Panc1 (cell line): Measurements from ENCODE around the gene TMEM161A. TPM values are rescaled to one million over a fixed set of nuclear protein-coding genes. Genes with fewer than 3 reads are reported as not detected.
"Not testable (repeated sequence)": the region's sequence is repeated elsewhere in the genome, so short reads cannot be mapped to it uniquely, and the experiment has no call there.

ENCODE experiments used
- ATAC-seq: fragments of 200-7000 bp; cut with Tn5 transposase; 2 replicates; pipeline ENCODE4 v1.9.1; 2020; ENCODE audit warnings: mild to moderate bottlenecking, moderate library complexity
- BruUV-seq: library from RNA; stranded (reverse); fragments of 400-500 nt; replicated peaks from 2 replicates; lab custom pipeline; 2021; lab: Mats Ljungman, UMichigan
- CTCF ChIA-PET: fragments of 300-600 bp; sonication (Branson Sonifier 250); formaldehyde crosslinking; loops from one replicate; lab custom pipeline; 2022; ENCODE audit warnings: antibody characterized with exemption; lab: Charles Lee
- POLR2A ChIA-PET: fragments of 300-600 bp; sonication (Branson Sonifier 250); formaldehyde crosslinking; loops from one replicate; lab custom pipeline; 2022; ENCODE audit warnings: antibody characterized with exemption; lab: Charles Lee
- DNase-seq: peaks from one replicate; pipeline ENCODE4 v3.0.0-alpha.2; 2010; ENCODE audit warnings: low read depth, low spot score
- H3K27ac ChIP-seq: 2 replicates; pipeline ENCODE4 v1.5.1; 2011; ENCODE audit warnings: mild to moderate bottlenecking, low read length, inconsistent platforms
- H3K27me3 ChIP-seq: fragments of 200-500 bp; sonication (Bioruptor generic); 2 replicates; pipeline ENCODE4 v1.6.0; 2014; ENCODE audit warnings: low read length, inconsistent platforms; ENCODE audit not compliant: control insufficient read depth, insufficient read depth
- H3K36me3 ChIP-seq: fragments of 200-500 bp; sonication (Bioruptor generic); 2 replicates; pipeline ENCODE4 v1.5.1; 2014; ENCODE audit warnings: inconsistent platforms, mild to moderate bottlenecking, low read length, moderate library complexity; ENCODE audit not compliant: control insufficient read depth, insufficient read depth
- H3K4me1 ChIP-seq: 2 replicates; pipeline ENCODE4 v1.5.1; 2011; ENCODE audit warnings: inconsistent platforms, mild to moderate bottlenecking, low read length, moderate library complexity; ENCODE audit not compliant: control insufficient read depth, insufficient read depth
- H3K4me3 ChIP-seq, 2 experiments: 2 replicates each; pipeline ENCODE4 v1.5.1; 2011 to 2012; ENCODE audit warnings: low read depth in 2 of 2, low read length in 2 of 2, mild to moderate bottlenecking in 2 of 2, inconsistent platforms in 1 of 2, moderate library complexity in 1 of 2
- H3K9me3 ChIP-seq: fragments of 200-500 bp; sonication (Bioruptor generic); 2 replicates; pipeline ENCODE4 v1.5.1; 2014; ENCODE audit warnings: low read depth, mild to moderate bottlenecking, inconsistent platforms, low read length, moderate library complexity; ENCODE audit not compliant: control insufficient read depth, insufficient read depth
- POLR2AphosphoS5 ChIP-seq: IDR thresholded peaks from 2 replicates; pipeline ENCODE4 v1.6.1; 2012; ENCODE audit warnings: mild to moderate bottlenecking, low read depth, low read length, moderate library complexity
- REST ChIP-seq, 2 experiments: IDR thresholded peaks; 2 replicates each; pipeline ENCODE4 v1.6.1; 2011 to 2012; ENCODE audit warnings: low read depth in 2 of 2, control low read depth in 1 of 2, low read length in 1 of 2, mild to moderate bottlenecking in 1 of 2, moderate library complexity in 1 of 2; ENCODE audit not compliant: insufficient read depth in 1 of 2
- SIN3A ChIP-seq: IDR thresholded peaks from 2 replicates; pipeline ENCODE4 v1.6.1; 2012; ENCODE audit warnings: low read depth, mild to moderate bottlenecking, low read length, moderate library complexity, borderline replicate concordance; ENCODE audit not compliant: insufficient read depth
- TCF7L2 ChIP-seq: IDR thresholded peaks from 2 replicates; pipeline ENCODE4 v1.6.1; 2011; ENCODE audit warnings: mild to moderate bottlenecking, low read depth, low read length, inconsistent platforms
- in situ Hi-C: cut with HindIII; loops from 2 replicates; pipeline ENCODE4 v1.10.0; 2016; ENCODE audit warnings: low sequenced_read_pairs, low pct_unique_long_range_greater_than_20kb
- intact Hi-C: fragments of 100-400 bp; cut with micrococcal nuclease; formaldehyde crosslinking; loops from one replicate; pipeline ENCODE4 v1.10.0; 2022; ENCODE audit not compliant: unreplicated experiment
- total RNA-seq: library from RNA; stranded (reverse); gene quantifications from one replicate; pipeline ENCODE4 v1.2.1, GENCODE V29; 2021; ENCODE audit not compliant: unreplicated experiment

Gene TMEM161A
- total RNA-seq, 1 experiment from 2014 or later = 26.7 TPM

- BruUV-seq = no TSS peak
- peak overlapping the region; percentile 83 to 86 for H3K4me3 ChIP-seq
- H3K36me3 ChIP-seq = peaks cover 5% of the 10 kb centered on the region; the same call in 1 of the 2 replicates
- in situ Hi-C loops (no loop called here), intact Hi-C loops (loop anchor here (10.0 kb wide), 1 partner anchor 73 kb away; the partner anchor contains the start of gene SLC25A42)
- DNase-seq (no peak), ATAC-seq (no peak)
- H3K9me3 ChIP-seq = no peaks in the 10 kb centered on the region
- POLR2A ChIA-PET = no interaction called here
- TF ChIP-seq SIN3A (no peak), TCF7L2 (no peak), POLR2AphosphoS5 (no peak)
- CTCF ChIA-PET = no interaction called here
- H3K27ac ChIP-seq = peak overlapping the region; percentile 88
- no peaks in the 10 kb centered on the region for H3K27me3 ChIP-seq
- H3K4me1 ChIP-seq = no peaks in the 10 kb centered on the region; the same call in 1 of the 2 replicates
Observed at GRCh38 chr19:19137556-19138108, 646 bp downstream of the TMEM161A start.

GRCh38 chr19:19135713-19136112, 2.6 kb downstream of the TMEM161A start:
- CTCF ChIA-PET, H3K4me3 ChIP-seq, ATAC-seq, H3K4me1 ChIP-seq, in situ Hi-C loops, H3K36me3 ChIP-seq, BruUV-seq, H3K27me3 ChIP-seq, H3K27ac ChIP-seq, POLR2A ChIA-PET, DNase-seq, H3K9me3 ChIP-seq: not testable (repeated sequence)
- intact Hi-C loops = loop anchor here (10.0 kb wide), 1 partner anchor 71 kb away; the partner anchor contains the start of gene SLC25A42

GRCh38 chr19:19134687-19135158, 3.6 kb downstream of the TMEM161A start:
- POLR2A ChIA-PET = no interaction called here
- in situ Hi-C loops (no loop called here), intact Hi-C loops (loop anchor here (10.0 kb wide), 1 partner anchor 70 kb away; the partner anchor contains the start of gene SLC25A42)

More at GRCh38 chr19:19134687-19135158, 3.6 kb downstream of the TMEM161A start:
- no peaks in the 10 kb centered on the region for H3K27me3 ChIP-seq
- H3K4me1 ChIP-seq = no peaks in the 10 kb centered on the region; the same call in 1 of the 2 replicates
- peaks cover 5% of the 10 kb centered on the region; the same call in 1 of the 2 replicates for H3K36me3 ChIP-seq
- H3K9me3 ChIP-seq = no peaks in the 10 kb centered on the region
- ATAC-seq (no peak), DNase-seq (no peak)
- no TSS peak for BruUV-seq
- TF ChIP-seq REST (IDR thresholded peaks at IDR 0.05; ENCODE audit: insufficient read depth in 1 of 2, low read depth in 2 of 2, low read length in 1 of 2) (no peak), POLR2AphosphoS5 (no peak), TCF7L2 (no peak)
- CTCF ChIA-PET = no interaction called here
- no peak overlapping the region for H3K27ac ChIP-seq
- H3K4me3 ChIP-seq = no peak overlapping the region
